Globus pallidus (tissue), 1 donor: Measurements from ENCODE around the gene UNC45A.
"Not testable (repeated sequence)": the region's sequence is repeated elsewhere in the genome, so short reads cannot be mapped to it uniquely, and the experiment has no call there.

Experiments used
- DNase-seq: peaks from one replicate; pipeline ENCODE4 v3.0.0-alpha.2; 2015; ENCODE audit warnings: low spot score

UNC45A gene, protein sequence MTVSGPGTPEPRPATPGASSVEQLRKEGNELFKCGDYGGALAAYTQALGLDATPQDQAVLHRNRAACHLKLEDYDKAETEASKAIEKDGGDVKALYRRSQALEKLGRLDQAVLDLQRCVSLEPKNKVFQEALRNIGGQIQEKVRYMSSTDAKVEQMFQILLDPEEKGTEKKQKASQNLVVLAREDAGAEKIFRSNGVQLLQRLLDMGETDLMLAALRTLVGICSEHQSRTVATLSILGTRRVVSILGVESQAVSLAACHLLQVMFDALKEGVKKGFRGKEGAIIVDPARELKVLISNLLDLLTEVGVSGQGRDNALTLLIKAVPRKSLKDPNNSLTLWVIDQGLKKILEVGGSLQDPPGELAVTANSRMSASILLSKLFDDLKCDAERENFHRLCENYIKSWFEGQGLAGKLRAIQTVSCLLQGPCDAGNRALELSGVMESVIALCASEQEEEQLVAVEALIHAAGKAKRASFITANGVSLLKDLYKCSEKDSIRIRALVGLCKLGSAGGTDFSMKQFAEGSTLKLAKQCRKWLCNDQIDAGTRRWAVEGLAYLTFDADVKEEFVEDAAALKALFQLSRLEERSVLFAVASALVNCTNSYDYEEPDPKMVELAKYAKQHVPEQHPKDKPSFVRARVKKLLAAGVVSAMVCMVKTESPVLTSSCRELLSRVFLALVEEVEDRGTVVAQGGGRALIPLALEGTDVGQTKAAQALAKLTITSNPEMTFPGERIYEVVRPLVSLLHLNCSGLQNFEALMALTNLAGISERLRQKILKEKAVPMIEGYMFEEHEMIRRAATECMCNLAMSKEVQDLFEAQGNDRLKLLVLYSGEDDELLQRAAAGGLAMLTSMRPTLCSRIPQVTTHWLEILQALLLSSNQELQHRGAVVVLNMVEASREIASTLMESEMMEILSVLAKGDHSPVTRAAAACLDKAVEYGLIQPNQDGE

DNA sequence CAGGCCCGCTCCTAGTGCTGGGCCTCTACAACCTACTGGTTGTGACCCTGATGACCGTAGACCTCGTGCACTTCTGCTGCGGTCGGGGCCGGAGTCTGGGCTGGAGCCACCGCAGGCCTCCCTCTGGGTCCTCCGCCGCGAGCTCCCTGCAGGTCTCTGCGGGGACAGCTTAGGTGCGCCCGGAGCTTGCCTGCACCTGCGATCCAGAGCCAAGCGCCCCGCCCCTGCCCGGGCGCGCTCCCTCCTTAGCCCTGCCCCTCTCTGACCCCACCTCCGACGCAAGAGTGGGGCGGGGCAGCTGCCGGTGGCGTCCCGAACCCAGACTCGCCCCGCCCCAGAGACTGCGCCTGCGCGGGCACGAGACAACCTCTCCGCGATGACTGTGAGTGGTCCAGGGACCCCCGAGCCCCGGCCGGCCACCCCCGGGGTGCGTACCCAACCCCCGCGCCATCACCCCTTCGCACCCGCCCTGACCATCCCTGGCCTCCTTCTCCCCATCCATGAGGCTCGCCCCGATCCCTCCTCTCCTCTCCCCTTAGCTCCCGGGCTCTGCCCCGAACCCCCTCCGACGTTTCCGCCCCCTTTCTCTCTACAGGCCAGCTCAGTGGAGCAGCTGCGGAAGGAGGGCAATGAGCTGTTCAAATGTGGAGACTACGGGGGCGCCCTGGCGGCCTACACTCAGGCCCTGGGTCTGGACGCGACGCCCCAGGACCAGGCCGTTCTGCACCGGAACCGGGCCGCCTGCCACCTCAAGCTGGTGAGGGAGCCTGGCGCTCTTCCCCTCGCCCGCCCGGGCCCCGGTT lies at the start of gene UNC45A:
TSS of gene UNC45A (plus strand) at position 337 of the 803 bp plus-strand sequence. CDS start at position 377, 40 bp downstream.
- DNase-seq = peak; percentile 90

DNA sequence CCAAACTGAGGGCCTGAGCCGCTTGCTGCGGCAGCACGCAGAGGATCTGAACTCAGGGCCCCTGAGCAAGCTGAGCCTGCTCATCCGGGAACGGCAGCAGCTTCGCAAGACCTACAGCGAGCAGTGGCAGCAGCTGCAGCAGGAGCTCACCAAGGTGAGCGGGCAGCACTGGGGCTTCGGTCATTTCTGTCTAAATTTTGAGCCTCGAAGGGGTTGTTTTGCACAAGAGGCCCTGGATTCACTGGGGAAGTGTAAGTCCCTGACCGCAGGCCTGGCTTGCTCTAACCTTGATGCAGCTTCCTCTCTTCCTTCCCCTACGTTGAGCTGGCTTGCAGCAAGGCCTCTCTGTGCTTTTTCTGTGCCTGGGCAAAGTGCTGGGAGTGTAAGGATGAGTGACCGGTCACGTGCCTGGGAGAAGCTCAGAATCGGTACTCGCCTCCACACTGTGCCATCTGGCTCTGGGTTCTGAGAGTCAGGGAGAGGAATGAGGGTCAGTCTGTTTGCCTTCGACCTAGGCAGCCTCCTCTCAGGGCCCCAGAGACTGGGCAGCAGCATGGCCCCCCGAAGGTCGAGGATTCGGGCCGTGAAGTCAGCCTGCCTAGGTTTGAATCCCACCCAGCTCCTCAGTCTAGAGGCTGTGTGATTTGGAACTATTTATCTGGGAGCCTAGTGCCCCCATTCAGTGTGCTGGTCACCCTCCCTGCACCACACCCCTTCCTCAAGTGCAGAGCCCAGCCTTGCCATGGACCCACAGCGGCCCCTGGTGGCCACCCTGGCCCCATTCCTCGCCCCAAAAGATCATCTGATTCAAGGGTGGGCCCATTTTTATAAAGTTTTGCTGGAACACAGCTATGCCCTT lies 49.4 kb upstream of the UNC45A start:
- peak; percentile 64 for DNase-seq

DNA sequence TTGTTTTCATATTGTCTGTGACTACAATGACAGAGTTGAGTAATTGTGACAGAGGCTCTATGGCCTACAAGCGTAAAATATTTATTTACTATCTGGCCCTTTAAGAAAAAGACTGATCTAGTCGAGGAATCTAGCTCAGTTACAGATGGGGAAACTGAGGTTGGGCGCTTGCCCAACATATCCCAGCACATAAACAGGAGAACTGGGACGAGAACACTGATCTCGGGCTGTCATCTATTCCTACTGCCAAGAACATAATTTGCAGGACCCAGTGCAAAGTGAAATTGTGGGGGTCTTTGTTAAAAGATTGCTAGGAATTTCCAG lies 48.8 kb upstream of the UNC45A start:
- DNase-seq = no peak

DNA sequence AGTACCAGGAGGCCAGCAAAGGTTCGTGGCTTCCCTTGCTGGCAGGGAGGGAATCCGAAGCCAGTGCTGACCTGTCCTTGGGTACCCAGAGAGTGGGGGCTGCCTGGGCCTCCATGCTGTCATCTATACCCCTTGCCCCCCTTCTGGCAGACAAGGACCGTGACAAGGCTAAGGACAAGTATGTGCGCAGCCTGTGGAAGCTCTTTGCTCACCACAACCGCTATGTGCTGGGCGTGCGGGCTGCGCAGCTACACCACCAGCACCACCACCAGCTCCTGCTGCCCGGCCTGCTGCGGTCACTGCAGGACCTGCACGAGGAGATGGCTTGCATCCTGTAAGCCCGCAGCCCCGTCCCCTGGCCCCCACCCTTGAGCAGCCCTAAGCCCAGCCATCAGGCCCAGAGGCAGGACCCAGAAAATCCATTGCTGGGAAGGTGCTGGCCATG lies 48.0 kb upstream of the UNC45A start:
- DNase-seq = no peak

DNA sequence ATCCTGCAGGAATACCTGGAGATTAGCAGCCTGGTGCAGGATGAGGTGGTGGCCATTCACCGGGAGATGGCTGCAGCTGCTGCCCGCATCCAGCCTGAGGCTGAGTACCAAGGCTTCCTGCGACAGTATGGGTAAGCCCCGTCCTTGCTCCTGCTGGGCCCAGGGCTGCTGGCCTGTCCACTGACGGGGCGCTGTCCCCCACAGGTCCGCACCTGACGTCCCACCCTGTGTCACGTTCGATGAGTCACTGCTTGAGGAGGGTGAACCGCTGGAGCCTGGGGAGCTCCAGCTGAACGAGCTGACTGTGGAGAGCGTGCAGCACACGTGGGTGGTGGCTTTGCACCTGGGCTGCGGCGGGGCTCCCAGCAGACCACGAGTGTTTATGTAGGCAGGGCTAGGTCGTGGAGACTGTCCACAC lies 45.8 kb upstream of the UNC45A start:
- no peak for DNase-seq

DNA sequence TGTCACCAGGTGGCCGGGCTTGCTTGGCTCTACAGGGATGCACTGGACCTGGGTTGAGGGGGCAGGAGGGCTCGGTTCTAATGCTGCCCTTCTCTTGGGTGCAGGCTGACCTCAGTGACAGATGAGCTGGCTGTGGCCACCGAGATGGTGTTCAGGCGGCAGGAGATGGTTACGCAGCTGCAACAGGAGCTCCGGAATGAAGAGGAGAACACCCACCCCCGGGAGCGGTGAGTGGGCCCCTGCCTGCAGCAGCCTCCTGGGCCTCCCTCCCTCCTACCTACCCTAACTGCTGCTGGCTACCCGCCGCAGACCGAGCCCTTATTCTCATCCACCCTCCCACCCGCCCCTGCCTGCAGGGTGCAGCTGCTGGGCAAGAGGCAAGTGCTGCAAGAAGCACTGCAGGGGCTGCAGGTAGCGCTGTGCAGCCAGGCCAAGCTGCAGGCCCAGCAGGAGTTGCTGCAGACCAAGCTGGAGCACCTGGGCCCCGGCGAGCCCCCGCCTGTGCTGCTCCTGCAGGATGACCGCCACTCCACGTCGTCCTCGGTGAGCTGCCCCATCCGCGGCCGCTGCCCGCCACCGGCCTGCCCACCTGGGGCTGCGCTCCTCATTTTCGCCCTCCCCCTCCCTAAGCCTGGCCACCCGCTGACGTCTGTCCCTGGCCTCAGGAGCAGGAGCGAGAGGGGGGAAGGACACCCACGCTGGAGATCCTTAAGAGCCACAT lies 45.2 kb upstream of the UNC45A start:
- DNase-seq = no peak

DNA sequence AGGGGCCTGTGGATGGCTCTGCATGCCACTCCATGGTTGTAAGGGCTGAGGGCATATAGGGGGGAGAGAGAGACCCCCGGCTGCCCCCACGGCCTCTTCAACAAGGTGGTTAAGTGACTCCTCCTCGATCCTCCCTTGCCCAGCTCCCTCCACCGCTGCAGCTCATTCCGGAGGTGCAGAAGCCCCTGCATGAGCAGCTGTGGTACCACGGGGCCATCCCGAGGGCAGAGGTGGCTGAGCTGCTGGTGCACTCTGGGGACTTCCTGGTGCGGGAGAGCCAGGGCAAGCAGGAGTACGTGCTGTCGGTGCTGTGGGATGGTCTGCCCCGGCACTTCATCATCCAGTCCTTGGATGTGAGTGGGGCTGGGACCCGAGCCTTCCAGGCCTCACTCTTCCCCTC lies 44.2 kb upstream of the UNC45A start:
- no peak for DNase-seq

DNA sequence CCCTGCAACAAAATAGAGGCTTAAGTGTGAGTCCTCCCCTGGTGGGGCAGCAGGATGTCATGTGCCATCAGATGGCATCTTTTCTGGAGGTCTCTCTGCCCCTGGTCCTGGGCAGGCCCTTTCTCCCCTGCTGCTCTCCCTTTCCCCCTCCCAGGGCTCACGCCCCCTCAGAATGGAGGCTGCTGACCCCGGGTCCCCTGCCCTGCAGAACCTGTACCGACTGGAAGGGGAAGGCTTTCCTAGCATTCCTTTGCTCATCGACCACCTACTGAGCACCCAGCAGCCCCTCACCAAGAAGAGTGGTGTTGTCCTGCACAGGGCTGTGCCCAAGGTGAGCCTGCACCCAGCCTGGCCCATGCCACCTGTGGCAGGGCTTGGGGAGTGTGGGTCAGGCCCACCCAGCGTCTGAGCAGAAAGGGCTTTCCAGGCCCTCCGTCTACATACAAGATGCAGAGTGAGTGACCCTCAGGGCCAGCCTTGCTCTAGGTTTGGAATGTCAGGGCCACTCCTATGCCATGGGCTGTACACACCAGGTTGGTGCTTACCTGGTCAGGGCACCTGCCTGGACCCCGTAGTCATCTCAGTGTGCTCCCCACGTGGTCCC lies 43.6 kb upstream of the UNC45A start:
- no peak for DNase-seq

DNA sequence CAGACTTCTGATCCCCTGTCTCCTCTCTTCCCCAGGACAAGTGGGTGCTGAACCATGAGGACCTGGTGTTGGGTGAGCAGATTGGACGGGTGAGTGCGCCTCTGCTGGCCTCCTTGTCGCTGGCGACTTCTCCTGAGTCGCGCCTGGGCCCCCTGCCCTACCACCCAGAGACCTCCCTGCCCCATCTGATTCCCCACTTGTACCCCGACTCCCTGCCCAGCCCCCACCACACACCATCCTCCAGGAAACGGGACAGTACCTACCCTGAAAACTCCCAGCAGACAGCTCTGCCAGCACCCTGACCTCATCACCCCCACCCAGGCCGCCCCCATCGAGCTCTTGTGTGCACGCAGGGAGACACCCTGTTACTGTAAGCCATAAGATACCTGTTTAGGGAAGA lies 43.1 kb upstream of the UNC45A start:
- no peak for DNase-seq

DNA sequence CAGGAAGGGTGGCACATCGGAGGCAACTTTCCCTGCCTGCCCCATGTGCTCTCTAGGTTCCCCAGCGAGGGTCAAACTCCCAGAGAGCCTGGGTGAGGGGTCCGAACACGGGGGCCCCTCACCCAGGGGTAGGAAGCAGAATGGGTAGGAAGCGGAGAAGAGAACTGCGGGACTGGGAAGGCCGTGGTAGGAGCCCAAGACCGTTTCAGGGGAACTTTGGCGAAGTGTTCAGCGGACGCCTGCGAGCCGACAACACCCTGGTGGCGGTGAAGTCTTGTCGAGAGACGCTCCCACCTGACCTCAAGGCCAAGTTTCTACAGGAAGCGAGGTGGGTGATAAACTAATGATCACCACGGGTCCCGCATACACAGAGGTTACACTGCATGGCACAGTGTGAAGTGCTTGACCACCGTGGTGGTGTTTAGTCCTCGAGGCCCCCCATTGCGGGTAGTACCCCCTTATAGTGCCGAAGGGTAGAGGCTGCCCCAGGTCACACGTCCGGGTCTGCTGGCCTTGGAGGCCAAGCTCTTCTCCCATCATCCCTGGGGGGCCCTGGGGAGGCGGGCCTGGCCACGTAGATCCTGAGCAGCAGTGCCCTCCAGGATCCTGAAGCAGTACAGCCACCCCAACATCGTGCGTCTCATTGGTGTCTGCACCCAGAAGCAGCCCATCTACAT lies 42.4 kb upstream of the UNC45A start:
- no peak for DNase-seq

DNA sequence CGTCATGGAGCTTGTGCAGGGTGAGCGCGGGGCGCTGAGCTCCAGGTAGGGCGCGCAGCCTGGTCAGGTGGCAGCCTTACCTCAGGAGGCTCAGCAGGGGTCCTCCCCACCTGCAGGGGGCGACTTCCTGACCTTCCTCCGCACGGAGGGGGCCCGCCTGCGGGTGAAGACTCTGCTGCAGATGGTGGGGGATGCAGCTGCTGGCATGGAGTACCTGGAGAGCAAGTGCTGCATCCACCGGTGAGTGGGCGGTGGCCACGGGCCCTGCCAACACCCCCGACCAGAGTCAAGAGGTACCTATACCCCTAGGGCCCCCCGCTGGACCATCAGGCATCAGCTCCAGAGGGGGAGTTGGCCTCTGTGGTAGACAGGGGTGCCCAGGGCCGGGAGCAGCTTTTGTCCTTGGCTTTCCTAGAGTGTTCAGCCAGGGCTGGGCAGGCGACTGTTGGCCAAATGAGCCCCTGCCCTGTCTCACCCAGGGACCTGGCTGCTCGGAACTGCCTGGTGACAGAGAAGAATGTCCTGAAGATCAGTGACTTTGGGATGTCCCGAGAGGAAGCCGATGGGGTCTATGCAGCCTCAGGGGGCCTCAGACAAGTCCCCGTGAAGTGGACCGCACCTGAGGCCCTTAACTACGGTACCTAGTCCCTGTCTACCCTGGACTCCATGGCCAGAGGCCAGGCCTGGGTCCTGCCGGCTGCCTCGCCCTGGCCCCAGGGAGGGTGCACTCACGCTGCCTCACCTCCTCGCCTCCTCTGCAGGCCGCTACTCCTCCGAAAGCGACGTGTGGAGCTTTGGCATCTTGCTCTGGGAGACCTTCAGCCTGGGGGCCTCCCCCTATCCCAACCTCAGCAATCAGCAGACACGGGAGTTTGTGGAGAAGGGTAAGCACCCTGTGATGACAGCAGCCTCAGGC lies 41.7 kb upstream of the UNC45A start:
- DNase-seq = no peak

DNA sequence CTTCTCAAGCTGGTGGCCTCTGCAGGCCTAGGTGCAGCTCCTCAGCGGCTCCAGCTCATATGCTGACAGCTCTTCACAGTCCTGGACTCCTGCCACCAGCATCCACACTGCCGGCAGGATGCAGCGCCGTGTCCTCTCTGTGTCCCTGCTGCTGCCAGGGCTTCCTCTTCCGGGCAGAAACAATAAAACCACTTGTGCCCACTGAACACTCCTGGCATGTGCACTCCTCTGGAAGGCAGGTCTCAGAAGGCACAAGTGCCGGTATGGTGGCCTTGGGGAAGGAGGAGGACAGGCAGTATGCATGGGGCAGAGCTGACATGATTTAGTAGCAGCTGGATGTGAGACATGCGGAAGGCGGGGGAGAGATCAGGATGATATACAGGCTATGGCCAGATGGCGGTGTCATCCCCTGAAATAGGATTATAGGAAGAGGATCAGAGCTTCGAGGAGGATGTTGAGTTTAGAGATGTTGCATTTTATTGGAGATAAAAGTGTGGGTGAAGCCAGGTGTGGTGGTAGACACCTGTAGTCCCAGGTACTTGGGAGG lies 39.4 kb upstream of the UNC45A start:
- DNase-seq = peak; percentile 85

DNA sequence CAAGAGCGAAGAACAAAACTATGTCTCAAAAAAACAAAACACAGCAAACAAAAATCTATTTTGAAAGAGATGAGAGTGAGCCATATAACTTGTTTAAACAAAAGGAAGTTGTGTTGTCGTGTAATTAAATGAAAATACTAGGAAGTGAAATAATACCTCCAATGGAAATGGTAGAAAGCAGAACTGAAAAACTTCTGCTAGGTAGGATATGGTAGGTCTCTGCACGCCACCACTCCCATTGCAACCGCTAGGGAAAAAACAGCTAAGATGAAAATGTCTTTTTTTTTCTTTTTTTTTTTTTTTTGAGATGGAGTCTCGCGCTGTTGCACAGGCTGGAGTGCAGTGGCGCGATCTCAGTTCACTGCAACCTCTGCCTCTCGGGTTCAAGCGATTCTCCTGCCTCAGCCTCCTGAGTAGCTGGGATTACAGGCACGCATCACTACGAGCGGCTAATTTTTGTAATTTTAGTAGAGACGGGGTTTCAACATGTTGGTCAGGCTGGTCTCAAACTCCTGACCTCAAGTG lies 37.9 kb upstream of the UNC45A start:
- not testable (repeated sequence) for DNase-seq

DNA sequence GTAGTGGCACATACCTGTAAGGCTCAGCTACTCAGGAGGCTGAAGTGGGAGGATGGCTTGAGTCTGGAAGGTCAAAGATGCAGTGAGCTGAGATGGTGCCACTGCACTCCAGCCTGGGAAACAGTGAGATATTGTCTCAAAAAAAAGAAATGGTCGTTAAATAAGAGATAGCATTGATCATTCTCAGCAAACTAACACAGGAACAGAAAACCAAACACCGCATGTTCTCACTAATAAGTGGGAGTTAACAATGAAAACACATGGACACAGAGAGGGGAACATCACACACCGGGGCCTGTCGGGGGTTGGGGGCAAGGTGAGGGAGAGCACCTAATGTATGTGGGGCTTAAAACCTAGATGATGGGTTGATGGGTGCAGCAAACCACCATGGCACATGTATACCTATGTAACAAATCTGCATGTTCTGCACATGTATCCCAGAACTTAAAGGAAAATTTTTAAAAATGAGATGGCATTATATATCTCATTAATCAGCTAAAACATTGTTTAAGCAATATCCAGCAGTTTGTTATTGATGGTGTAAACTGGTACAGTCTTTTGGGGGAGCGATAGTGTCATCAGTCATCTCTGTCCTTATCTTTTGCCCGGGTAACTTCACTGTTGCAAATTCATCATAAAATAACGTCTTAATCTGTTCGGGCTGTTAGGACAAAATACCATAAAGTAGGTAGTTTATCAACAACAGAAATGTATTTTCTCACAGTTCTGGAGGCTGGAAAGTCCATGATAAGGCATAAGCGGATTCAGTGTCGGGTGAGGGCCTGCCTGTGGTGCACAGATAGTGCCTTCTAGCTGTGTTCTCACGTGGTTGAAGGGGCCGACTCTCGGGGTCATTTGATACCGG lies 33.7 kb upstream of the UNC45A start:
- DNase-seq = peak; percentile 63

DNA sequence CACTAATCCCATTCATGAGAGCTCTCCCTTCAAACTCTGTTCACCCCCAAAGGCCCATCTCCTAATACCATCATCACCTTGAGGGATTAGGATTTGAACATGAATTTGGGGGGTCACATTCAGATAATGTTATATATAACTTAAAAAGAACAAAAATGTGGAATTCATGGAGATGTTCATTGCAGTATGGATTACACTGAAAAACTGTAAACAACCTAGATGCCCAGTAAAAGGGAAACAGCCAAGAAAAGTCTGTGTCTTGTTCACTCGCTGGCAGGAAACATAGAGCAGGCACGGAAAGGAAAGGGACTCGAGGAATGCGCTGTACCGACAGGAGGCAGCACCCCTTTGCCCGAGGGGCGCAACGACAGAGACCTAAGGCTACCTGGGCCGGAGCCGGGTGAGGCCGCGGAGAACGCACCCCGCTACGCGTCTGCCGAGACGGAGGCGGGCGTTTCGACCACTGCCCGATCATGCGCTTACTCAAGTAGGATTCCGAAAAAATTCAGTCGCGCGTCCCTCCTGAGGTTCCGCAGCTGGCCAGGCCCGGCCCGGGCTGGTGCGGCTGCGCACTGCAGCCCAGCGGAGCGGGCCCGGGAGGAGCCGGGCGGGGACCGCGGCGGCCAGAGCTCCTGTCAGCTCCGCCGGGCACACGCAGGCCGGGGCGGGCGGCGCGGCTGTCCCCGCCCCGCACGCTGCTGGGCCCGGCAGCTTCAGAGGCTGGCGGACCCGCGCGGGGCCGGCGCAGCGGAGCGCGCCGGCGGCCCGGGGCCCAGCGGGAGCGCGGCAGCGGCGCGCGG lies 32.8 kb upstream of the UNC45A start:
- peak; percentile 82 for DNase-seq
